ENCODE results near the gene ULK4.
"Not testable (repeated sequence)": the region's sequence is repeated elsewhere in the genome, so short reads cannot be mapped to it uniquely, and the experiment has no call there.

The ULK4 gene

GRCh38 chr3:41290306-41290705 lies 671.6 kb downstream of the ULK4 start:
- no peak for DNase-seq

GRCh38 chr3:41288785-41289184 lies 673.1 kb downstream of the ULK4 start:
- DNase-seq, result no peak

GRCh38 chr3:41286305-41286704 lies 675.6 kb downstream of the ULK4 start:
- no peak for DNase-seq

- DNase-seq, result not testable (repeated sequence)
Measured at GRCh38 chr3:41284934-41285333, 677.0 kb downstream of the ULK4 start.

- DNase-seq, result no peak
Measured at GRCh38 chr3:41277790-41278465, 684.0 kb downstream of the ULK4 start.

GRCh38 chr3:41276191-41276590 lies 685.7 kb downstream of the ULK4 start:
- no peak for DNase-seq

GRCh38 chr3:41274944-41275668 lies 686.8 kb downstream of the ULK4 start:
- no peak for DNase-seq

- DNase-seq, result no peak
Measured at GRCh38 chr3:41272667-41273066, 689.2 kb downstream of the ULK4 start.

- DNase-seq, result peak; percentile 45
Measured at GRCh38 chr3:41267975-41268640, 693.8 kb downstream of the ULK4 start.

GRCh38 chr3:41265823-41266273 lies 696.1 kb downstream of the ULK4 start:
- DNase-seq, result no peak

- no peak for DNase-seq
Measured at GRCh38 chr3:41265011-41265545, 696.8 kb downstream of the ULK4 start.

GRCh38 chr3:41260063-41260450 lies 701.8 kb downstream of the ULK4 start:
- no peak for DNase-seq

- no peak for DNase-seq
Measured at GRCh38 chr3:41259449-41260062, 702.3 kb downstream of the ULK4 start.

GRCh38 chr3:41258239-41258800 lies 703.6 kb downstream of the ULK4 start:
- DNase-seq, result no peak

GRCh38 chr3:41251593-41251992 lies 710.3 kb downstream of the ULK4 start:
- DNase-seq, result no peak

- no peak for DNase-seq
Measured at GRCh38 chr3:41250825-41251224, 711.1 kb downstream of the ULK4 start.

- no peak for DNase-seq
Measured at GRCh38 chr3:41249318-41249717, 712.6 kb downstream of the ULK4 start.

GRCh38 chr3:41248525-41248924 lies 713.4 kb downstream of the ULK4 start:
- DNase-seq, result no peak

GRCh38 chr3:41247055-41248004 lies 714.6 kb downstream of the ULK4 start:
- DNase-seq, result no peak

GRCh38 chr3:41244620-41245336 lies 717.1 kb downstream of the ULK4 start:
- DNase-seq, result no peak

GRCh38 chr3:41243183-41243582 lies 718.7 kb downstream of the ULK4 start:
- no peak for DNase-seq
